Measurements from ENCODE around the gene GALNT2.

GRCh38 chr1:230120921-230121381, 53.9 kb downstream of the GALNT2 start:
- no peak for TF ChIP-seq POLR2A (IDR thresholded peaks at IDR 0.05; ENCODE audit: low read depth, low read length)
- no peak for TF ChIP-seq POLR2AphosphoS5 (IDR thresholded peaks at IDR 0.05; ENCODE audit: low read depth, low read length)
- no peak for TF ChIP-seq SPI1 (IDR thresholded peaks at IDR 0.05; ENCODE audit: low read depth, low read length)
- TF ChIP-seq POU2F2 (IDR thresholded peaks at IDR 0.05; ENCODE audit: low read depth, low read length) = no peak
- no peak for TF ChIP-seq PAX5 (IDR thresholded peaks at IDR 0.05; ENCODE audit: insufficient read depth, low read length, severe bottlenecking)
- no peak for TF ChIP-seq TAF1 (IDR thresholded peaks at IDR 0.05; ENCODE audit: low read depth, low read length)
